ENCODE results near the gene MYO3B.
A peak's percentile ranks its signal among the peaks of the same experiment; 100 is the strongest.

The MYO3B gene

GRCh38 chr2:170409164-170409535 is 231.2 kb downstream of the MYO3B start:
- no peak for TF ChIP-seq EZH2 (optimal IDR thresholded peaks at IDR 0.05; ENCODE audit: low read depth, low read length)
- peak; percentile 88 for TF ChIP-seq CTCF (IDR thresholded peaks at IDR 0.05; ENCODE audit: low read length)
- H3K79me2 ChIP-seq (ENCODE audit: low read length) = no peaks in the 10 kb centered on the region
- no peaks in the 10 kb centered on the region for H3K9me2 ChIP-seq (replicated peaks; ENCODE audit: insufficient read depth, low read length)
- H3K27me3 ChIP-seq (replicated peaks; ENCODE audit: insufficient read depth, low read length) = no peaks in the 10 kb centered on the region; the same call in 1 of the 2 replicates
- no peaks in the 10 kb centered on the region for H4K20me1 ChIP-seq (ENCODE audit: insufficient read depth, low read length)
- no peak overlapping the region for H3K27ac ChIP-seq (ENCODE audit: low read length)
- H3K9ac ChIP-seq (ENCODE audit: low read length) = peak overlapping the region; percentile 6; the same call in 1 of the 2 replicates
- H3K4me1 ChIP-seq (ENCODE audit: low read length) = peaks cover 10% of the 10 kb centered on the region; the same call in 1 of the 2 replicates
- peak; percentile 84 for DNase-seq
- H3F3A ChIP-seq (ENCODE audit: insufficient read depth, low read length) = no peaks in the 10 kb centered on the region
- peak overlapping the region; percentile 69 for H3K4me2 ChIP-seq (ENCODE audit: low read depth, low read length)
- peak overlapping the region; percentile 52 for H2AFZ ChIP-seq (ENCODE audit: low read length)
- H3K36me3 ChIP-seq (replicated peaks; ENCODE audit: insufficient read depth, low read length) = no peaks in the 10 kb centered on the region
- peak overlapping the region; percentile 44 for H3K4me3 ChIP-seq (ENCODE audit: low read length)
- no peaks in the 10 kb centered on the region for H3K9me3 ChIP-seq (replicated peaks; ENCODE audit: insufficient read depth, low read length)

GRCh38 chr2:170411660-170412059 is 233.7 kb downstream of the MYO3B start:
- Histone ChIP-seq H3K4me1 (ENCODE audit: low read length) (peaks cover 10% of the 10 kb centered on the region; the same call in 1 of the 2 replicates), H3K4me2 (ENCODE audit: low read depth, low read length) (no peak overlapping the region), H3F3A (ENCODE audit: insufficient read depth, low read length) (no peaks in the 10 kb centered on the region), H2AFZ (ENCODE audit: low read length) (no peak overlapping the region), H3K27me3 (replicated peaks; ENCODE audit: insufficient read depth, low read length) (no peaks in the 10 kb centered on the region; the same call in 1 of the 2 replicates), H3K4me3 (ENCODE audit: low read length) (no peak overlapping the region), H3K27ac (ENCODE audit: low read length) (no peak overlapping the region), H3K9me3 (replicated peaks; ENCODE audit: insufficient read depth, low read length) (no peaks in the 10 kb centered on the region), H3K36me3 (replicated peaks; ENCODE audit: insufficient read depth, low read length) (no peaks in the 10 kb centered on the region), H3K9ac (ENCODE audit: low read length) (no peak overlapping the region), H3K9me2 (replicated peaks; ENCODE audit: insufficient read depth, low read length) (no peaks in the 10 kb centered on the region), H4K20me1 (ENCODE audit: insufficient read depth, low read length) (no peaks in the 10 kb centered on the region), H3K79me2 (ENCODE audit: low read length) (no peaks in the 10 kb centered on the region)
- no peak for DNase-seq
- TF ChIP-seq EZH2 (optimal IDR thresholded peaks at IDR 0.05; ENCODE audit: low read depth, low read length) (no peak), EZH2phosphoT487 (IDR thresholded peaks at IDR 0.05; ENCODE audit: low read length) (no peak), CTCF (IDR thresholded peaks at IDR 0.05; ENCODE audit: low read length) (no peak)

GRCh38 chr2:170420961-170421687 is 243.2 kb downstream of the MYO3B start:
- no peaks in the 10 kb centered on the region for H3K27me3 ChIP-seq (replicated peaks; ENCODE audit: insufficient read depth, low read length)
- no peaks in the 10 kb centered on the region for H3K9me3 ChIP-seq (replicated peaks; ENCODE audit: insufficient read depth, low read length)
- H3K27ac ChIP-seq (ENCODE audit: low read length) = no peak overlapping the region
- no peaks in the 10 kb centered on the region for H3K9me2 ChIP-seq (replicated peaks; ENCODE audit: insufficient read depth, low read length)
- DNase-seq = no peak
- no peak overlapping the region for H2AFZ ChIP-seq (ENCODE audit: low read length)
- no peaks in the 10 kb centered on the region for H3F3A ChIP-seq (ENCODE audit: insufficient read depth, low read length)
- no peaks in the 10 kb centered on the region for H3K79me2 ChIP-seq (ENCODE audit: low read length)
- peaks cover 7% of the 10 kb centered on the region; the same call in 1 of the 2 replicates for H3K4me1 ChIP-seq (ENCODE audit: low read length)
- H3K36me3 ChIP-seq (replicated peaks; ENCODE audit: insufficient read depth, low read length) = no peaks in the 10 kb centered on the region
- TF ChIP-seq EZH2phosphoT487 (IDR thresholded peaks at IDR 0.05; ENCODE audit: low read length) = no peak
- no peak for TF ChIP-seq CTCF (IDR thresholded peaks at IDR 0.05; ENCODE audit: low read length)
- TF ChIP-seq EZH2 (optimal IDR thresholded peaks at IDR 0.05; ENCODE audit: low read depth, low read length) = no peak
- H3K4me2 ChIP-seq (ENCODE audit: low read depth, low read length) = no peak overlapping the region
- H3K9ac ChIP-seq (ENCODE audit: low read length) = no peak overlapping the region
- no peak overlapping the region for H3K4me3 ChIP-seq (ENCODE audit: low read length)
- no peaks in the 10 kb centered on the region for H4K20me1 ChIP-seq (ENCODE audit: insufficient read depth, low read length)
